Activated CD4-positive, alpha-beta T cell treated with anti-CD3 and anti-CD28 coated beads, Interleukin-10, Interleukin-2, amounts not matched to agents 100 ng/mL and 50 ng/mL, durations not matched to agents 16 hours and 8 hours (primary cell): ENCODE measurements around the gene FGF19.

Experiments
- DNase-seq: peaks from one replicate; pipeline ENCODE4 v3.0.0-alpha.2; 2020

The FGF19 gene

DNA sequence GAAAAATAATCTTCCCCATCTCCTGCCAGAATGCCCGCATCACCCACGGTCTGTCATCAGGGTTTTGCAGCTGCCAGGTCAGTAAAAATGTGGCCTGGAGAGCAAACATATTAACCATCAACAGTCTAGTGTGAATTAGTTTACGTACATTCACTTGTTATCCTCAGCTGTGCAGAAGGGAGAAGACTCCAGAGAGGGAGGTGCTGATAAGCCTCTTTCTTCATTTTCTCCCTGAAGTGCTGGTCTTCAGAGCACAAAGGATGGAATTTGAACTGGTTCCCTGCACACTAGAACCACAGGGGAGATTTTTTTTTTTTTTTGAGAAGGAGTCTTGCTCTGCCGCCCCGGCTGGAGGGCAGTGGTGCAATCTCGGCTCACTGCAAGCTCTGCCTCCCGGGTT, 8.2 kb downstream of the FGF19 start:
- DNase-seq = no peak

DNA sequence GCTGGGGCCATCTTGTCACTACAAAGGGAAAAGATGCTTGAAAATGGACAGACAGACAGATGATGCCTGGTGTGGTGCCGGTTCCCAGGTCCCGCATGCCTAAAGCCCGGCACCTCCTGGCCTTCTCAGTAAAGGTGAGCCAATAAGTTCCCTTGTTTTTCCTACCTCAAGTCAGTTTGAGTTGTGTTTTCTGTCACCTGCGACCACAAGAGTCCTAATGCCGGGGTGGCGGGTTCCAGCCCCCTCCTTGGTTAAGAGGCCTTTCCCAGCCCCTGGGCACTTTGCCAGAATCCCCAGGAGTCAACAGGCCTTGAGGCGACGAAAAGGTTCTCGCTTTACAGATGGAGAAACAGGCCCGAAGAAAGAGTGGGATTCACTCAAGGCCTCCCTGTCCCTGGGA, 9.0 kb downstream of the FGF19 start:
- DNase-seq = no peak

DNA sequence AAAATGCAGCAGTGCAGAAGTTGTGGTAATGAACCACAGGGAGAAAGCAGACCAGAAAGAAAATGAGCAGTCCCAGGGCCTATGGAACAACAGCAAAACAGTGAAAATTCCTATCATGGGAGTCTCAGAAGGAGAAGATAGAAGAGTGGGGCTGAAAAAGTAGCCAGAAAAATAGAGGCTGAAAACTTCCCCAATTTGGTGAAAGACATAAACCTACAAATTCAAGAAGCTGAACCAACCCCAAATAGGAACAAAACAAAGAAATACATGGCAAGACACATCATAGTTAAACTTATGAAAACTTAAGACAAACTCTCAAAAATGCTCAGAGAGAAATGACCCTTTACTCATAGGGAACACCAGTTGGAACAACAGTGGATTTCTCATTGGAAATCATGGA, 11.4 kb downstream of the FGF19 start:
- no peak for DNase-seq

DNA sequence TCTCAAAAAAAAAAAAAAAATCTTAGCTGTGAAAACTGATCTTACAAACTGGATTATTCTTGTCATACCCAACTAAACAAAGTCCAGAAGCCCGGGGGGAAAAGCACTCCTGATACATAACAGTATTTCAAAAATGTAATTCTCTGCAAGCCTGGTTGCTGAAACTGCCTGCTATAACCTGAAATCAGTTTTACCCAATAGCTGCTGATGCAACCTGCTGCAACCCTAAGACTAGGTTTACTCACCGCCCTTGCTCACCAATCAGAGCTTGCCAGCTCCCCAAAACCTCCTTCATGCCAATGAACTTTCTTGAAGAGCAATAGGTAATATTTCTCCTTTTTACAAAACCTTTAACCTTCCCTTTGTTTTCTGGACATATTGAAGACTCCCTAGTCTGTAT, 12.4 kb downstream of the FGF19 start:
- DNase-seq = peak; percentile 31

DNA sequence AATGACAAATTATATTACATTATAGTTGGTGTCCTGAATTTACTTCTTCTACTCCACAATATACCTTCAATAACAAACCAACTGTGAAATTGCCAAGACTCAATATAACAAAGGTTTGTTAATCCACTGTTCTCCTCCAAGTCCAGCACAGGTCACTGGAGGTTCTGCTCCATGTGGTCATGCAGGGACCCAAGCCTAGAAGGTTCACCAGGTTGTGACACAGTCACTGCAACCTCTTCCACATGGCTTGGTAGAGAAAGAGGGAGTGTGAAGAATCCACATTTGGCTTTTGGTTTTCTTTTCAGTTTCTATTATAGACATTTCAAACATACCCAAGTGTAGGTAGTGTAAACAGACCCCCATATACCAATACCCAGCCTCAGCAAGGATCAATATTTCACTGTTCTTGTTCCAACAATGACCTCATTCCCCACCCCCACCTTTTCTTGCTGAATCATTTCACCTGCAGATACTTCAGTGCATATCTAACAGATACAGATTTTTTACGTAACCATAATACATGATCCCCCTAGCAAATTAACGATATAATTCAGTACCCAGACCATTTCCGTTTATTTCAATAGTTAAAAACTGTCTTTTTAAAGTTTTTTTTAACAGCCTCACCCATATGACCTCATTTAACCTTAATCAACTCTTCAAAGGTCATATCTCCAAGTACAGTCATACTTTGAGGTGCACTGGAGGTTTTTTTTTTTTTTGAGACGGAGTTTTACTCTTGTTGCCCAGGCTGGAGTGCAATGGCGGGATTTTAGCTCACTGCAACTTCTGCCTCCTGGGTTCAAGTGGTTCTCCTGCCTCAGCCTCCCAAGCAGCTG, 14.1 kb downstream of the FGF19 start:
- no peak for DNase-seq

DNA sequence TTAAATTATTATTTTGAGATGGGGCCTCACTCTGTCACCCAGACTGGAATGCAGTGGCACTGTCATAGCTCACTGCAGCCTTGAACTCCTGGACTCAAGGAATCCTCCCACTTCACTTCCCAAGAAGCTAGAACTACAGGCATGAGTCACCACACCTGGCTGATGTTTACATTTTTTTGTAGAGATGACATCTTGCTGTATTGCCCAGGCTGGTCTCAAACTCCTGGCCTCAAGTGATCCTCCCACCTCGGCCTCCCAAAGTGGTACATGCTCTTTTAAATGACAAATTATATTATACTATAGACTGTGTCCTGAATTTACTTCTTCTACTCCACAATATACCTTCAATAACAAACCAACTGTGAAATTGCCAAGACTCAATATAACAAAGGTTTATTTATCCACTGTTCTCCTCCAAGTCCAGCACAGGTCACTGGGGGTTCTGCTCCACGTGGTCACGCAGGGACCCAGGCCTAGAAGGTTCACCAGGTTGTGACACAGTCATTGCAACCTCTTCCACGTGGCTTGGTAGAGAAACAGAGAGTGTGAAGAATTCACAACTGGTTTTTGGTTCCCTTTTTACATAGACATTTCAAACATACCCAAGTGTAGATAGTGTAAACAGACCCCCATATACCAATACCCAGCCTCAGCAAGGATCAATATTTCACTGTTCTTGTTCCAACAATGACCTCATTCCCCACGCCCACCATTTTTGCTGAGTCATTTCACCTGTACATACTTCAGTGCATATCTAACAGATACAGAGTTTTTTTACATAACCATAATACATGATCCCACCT, 15.7 kb downstream of the FGF19 start:
- peak; percentile 27 for DNase-seq

DNA sequence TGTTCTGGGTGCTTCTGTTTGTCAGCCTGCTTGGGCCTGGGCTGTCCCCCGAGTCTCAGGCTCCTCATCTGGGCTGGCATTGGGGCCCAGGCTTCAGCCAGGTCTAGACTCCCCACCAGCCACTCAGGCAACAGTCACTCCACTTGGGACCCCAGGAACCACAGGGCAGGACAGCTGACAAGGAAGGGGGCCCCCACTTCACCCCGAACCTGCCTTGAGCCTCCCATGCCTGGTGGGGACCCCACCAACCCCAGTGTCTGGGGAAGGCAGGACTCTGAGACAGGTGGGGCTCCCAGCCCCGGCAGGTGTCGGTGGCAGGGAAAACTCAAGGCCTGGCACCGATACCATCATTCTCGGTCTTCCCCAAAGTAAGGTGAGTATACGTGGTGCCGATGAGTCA, 17.0 kb downstream of the FGF19 start:
- no peak for DNase-seq

DNA sequence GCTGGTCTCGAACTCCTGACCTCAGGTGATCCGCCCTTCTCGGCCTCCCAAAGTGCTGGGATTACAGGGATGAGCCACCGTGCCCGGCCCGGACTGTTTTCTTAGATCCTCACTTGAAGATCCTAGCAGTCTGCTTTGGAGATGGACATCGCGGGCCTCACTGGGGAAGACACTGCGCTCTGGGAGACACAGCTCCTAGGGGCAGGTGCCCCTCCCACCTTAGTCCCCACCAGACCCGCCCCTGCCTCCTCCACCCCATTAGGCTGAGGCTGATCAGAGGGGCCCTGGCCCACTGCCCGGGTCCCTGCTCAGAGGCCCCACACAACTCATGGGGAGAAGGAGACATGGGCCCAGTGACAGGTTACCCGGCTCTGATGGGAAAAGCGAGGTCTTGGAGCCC, 17.4 kb downstream of the FGF19 start:
- no peak for DNase-seq

DNA sequence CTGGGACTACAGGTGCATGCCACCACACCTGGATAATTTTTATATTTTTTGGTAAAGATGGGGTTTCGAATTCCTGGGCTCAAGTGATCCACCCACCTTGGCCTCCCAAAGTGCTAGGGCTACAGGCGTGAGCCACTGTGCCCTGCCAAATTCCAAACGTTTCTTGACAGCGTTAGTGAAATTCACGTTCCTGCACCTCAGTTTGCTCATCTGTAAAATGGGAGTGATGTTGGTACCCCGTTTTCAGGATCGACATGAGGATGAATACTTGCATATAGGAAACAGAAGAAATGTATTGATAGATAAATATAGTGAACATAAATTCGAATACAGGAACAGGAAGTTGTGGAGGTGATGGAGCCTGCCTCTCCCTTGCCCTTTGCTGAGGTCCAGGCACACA, 18.5 kb downstream of the FGF19 start:
- no peak for DNase-seq

DNA sequence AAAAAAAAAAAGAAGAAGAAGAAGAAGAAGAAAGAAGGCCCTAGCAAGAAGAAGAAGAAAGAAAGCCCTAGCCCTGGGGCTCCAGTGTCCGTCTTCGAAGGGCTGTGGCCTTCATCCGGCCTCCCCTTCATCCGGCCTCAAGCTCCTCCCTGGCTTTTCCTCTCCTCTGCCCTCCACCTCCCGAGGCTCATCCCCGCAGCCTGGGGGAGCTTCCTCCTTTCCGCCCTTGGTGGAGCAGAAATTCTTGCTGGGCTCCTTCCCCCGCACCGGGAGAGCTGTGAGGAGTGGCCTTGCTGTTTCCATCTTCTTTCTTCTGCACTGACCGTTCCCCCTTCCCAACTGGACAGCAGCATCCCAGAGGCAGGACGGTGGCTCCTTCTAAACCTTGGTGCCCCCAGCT, 19.2 kb downstream of the FGF19 start:
- DNase-seq = no peak

DNA sequence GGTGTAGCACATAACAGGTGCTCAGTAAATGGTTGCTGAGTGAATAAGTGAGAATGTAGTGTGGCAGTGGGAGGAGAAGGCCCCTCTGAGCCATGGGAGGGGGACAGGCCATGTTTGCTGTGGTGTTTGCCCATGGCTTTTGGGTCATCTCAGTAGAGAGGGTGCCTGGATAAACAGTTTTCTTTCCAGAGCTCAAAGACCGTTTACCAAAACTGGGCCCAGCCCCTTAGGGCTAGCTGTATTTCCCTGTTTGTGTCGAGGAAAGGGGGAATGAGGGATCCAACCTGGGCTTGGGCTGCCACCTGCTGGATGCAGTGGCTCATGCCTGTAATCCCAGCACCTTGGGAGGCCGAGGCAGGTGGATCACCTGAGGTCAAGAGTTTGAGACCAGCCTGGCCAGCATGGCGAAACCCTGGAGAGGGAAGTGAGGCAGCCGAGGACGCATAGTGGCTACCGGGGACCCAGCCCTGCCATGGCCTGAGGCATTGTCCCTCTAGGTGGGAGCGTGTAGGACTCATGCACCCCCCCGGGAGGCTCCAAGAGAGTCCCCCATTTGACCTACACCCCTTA, 20.0 kb downstream of the FGF19 start:
- no peak for DNase-seq

DNA sequence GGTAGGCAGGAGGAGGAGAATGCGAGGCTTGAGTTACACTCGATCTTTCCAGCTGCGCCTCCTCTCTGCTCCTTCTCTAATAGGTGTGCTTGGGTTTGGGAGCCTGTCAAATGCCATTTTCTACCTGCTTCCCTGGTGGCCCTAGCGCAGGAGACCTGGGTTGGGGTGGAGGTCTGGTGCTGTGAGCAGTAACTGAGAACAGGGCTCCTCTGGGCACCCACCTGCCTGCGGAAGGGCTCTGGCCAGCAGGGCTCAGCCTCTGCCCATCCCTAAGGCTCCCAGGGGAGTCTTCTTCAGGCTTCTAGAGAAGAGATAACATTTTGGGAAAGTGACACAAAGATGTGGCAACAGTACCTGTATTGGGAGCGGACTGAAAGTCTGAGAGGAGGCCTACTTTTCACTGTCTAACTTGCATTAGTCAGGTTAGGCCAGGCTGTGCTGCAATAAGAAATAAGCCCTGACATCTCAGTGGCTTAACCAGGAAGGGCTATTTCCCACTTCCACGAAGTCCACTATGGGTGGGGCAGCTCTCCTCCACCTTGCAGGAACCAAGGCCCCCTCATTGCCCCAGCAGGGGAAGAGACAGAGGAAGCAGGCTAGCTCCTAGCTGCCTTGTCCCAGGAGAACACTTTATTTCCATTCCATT, 21.0 kb downstream of the FGF19 start:
- DNase-seq = no peak

DNA sequence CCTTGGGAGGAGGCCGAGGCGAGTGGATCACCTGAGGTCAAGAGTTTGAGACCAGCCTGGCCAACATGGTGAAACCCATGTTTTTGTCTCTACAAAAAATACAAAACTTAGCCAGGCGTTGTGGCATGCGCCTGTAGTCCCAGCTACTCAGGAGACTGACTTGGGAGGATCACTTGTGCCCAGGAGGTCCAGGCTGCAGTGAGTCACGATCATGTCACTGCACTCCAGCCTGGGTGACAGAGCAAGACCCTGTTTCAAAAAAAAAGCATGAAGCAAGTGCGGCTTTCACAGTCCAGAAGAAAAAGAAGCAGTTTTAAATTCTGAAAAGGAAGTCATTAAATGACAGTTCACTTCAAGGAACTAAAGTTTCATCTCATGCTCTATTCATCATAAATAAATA, 21.6 kb downstream of the FGF19 start:
- no peak for DNase-seq

DNA sequence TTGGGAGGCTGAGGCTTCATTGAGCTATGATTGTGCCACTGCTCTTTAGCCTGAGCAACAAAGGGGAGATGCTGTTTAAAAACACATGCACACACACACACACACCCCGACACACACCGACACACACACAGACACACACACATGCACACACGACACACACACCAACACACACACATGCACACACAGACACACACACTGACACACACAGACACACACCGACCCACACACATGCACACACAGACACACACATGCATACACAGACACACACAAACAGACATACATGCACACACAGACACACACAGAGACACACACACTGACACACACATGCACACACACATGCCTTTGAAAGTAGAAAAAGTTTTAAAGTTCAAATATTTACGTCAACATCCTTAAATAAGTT, 23.1 kb downstream of the FGF19 start:
- no peak for DNase-seq

DNA sequence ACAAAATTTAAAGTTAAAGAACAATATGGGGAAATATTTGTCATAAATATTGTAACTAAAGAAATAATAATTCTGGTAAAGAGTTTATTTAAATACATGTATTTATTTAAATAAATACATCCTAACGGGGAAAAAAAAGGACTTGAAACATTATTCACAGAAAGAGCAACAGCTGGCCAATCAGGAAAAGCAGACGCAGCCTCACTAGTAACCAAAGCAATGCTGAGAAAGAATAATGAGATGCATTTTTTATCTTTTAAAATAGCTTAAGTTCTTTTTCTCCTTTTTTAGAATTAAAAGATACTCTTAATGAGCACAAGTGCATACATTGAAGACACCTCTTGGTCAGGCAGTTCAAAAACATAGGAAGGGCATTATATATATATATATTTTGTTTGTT, 26.1 kb downstream of the FGF19 start:
- no peak for DNase-seq

DNA sequence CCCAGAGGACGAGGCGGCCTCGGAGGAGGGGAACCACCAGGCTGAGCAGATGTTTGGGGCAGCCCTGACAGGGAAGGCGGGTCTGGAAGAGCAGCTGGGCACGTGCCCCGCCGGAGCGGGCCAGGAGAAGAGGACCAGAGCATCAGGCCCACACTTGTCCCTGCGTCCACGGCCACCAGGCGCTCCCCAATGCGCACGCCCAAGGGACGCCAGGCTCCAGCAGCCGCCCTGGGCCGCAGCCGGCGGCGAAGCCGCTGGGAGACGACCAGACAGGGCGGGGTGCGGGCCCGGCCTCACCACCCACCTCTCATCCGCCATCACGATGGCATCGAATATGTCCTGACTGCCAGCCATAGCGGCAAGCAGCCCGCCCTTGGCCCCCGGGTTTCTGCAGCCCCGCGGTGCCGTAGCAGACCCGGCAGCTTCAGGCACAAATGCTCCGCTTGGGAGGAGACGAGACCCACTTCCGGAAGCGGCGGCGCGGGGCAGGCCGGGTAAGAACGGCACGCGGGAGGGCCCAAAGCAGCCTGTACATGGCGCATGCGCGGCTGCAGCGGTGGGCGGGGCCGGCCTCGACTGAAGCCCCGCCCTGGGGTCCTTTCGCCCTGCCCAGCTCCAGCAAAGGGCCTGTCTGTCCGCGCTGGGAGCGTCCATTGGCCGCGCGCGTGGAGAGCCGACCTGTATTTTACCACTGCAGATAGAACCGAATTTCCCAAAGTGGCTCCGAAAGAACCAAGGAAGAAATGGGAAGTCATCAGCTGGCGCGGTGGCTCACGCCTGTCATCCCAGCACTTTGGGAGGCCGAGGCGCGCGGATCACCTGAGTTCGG, 28.7 kb downstream of the FGF19 start, which contains the start of gene LTO1:
LTO1 (minus strand) TSS at position 468 of the 829 bp plus-strand sequence; CDS start at position 354, 114 bp downstream.
- DNase-seq = peak; percentile 96

DNA sequence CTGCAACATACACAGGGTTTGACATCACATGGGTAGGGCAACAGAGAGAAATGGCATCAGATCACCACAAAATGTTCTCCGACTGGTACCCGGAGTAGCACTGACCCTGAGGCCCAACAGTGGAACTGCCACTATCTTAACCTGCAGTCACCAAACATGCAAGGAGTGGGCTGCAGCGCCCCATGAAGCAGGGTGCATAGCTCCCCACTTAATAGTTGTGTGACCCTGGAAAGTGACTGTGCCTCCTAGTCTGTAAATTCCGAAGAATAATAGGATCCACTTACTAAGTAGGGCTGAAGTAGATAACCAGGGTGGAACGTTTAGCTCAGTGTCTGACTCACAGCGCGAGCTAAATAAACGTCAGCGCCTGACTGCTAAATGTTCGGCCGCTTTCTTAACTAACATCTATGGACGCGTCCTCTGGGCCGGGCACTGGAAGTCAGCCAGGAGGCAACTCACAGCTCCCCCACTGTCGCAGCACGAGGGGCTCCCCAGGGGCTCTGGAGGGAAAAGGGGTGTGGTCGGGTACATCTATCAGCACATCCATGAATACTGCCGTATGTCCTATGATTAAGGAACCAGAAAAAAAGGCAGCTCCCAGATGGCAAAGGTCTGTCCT, 29.4 kb downstream of the FGF19 start:
- peak; percentile 7 for DNase-seq

DNA sequence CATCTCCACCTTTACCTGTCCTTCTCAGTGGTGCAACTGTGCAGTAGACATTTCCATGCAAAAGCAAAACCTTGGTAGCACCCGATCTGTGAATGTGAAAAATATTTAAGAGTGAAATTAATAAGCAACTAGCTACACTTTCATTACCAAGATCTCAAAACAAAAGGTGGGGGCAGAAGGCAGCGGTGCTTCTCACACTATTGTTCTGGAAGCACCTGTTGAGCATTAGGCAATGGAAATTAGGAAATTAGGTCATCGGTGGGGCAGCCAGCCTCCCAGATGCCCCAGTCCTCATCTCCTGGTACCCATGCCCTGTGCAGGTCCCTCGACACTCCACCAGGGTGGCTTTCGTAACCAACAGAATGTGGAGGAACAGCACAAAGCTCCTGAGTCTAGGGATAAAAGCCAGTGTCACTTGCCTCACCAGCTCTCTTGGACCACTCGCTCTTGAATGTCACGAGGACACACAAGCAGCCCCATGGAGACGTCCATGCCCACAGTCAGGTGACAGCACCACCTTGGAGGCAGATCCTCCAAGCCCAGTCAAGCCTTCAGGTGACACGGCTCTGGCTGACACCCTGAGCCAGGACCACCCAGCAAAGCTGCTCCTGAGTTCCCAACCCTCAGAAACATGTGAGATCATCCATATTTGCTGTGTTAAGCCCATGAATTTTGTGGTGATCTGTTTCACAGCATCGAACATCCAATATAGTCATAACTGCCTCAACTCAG, 31.9 kb downstream of the FGF19 start:
- no peak for DNase-seq

DNA sequence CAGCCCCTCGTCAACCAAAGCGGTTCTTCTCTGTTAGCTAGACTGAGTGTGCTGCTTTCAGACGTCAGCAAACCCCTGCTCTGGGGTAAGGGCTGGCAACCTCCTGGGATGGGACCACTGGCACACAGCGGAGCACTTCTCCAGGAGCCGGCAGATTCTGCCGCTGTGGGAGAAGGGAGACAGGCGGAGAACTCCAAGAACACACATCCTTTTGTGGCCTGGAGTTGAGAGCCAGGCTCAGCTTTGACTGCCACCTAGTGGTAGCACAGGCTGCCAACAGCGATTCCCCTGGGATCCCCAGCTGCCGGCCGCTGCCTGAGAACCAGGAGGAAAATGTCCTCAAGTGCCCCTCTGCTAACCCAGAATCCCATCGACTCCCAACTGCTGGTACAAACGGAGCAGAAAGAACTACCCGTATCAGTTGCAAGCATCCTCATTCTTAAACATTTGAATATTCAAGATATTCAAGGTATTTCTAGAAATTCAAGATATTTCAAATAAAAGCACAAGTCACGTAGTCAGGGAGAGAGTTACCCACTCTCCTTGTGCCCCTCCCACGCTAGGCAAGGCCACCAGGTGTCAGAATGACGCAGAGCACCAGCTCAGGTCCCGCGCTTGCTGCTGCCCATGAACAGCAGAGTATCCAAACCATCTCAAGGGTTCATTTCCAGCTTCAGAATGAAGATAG, 33.5 kb downstream of the FGF19 start:
- DNase-seq = peak; percentile 60

DNA sequence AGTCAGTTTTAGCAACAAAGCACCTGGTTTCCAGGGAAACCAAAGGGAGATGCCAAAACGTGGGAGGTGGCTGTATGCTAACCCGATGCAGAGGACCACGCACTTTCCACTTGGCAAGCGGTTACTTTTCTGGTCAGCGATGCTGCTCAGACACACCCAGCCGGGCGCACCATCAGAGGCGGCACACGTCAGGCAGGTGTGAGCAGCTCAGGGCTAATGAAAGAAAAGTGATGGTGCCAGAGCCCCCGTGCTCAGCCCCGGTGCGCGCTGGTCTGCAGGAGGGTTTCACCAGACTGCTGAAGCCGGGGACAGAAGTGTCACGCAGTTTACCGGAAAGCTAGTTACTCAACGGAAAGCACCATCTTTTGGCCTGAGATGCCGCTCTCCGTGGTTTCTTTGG, 34.3 kb downstream of the FGF19 start:
- no peak for DNase-seq
